IMR-90 (cell line): Measurements from ENCODE around the gene HDAC3.

Experiments
- BHLHE40 ChIP-seq: fragments of 150-350 bp; IDR thresholded peaks from 2 replicates; pipeline ENCODE4 v1.6.1; 2016; ENCODE audit warnings: mild to moderate bottlenecking, low read depth, low read length
- RCOR1 ChIP-seq: IDR thresholded peaks from 2 replicates; pipeline ENCODE4 v1.6.1; 2012; ENCODE audit warnings: mild to moderate bottlenecking, low read length, improper control_type of control experiment; ENCODE audit not compliant: insufficient replicate concordance

GRCh38 chr5:141615991-141616720 lies 20.5 kb downstream of the HDAC3 start:
- TF ChIP-seq BHLHE40 (no peak), RCOR1 (no peak)
